Right cardiac atrium (tissue), 5 donors: ENCODE data around the gene CRYGN. TPM values are rescaled to one million over a fixed set of nuclear protein-coding genes. Genes with fewer than 3 reads are reported as not detected.

Source experiments
- ATAC-seq, 2 donors: fragments of 200-7000 bp; cut with Tn5 transposase; one replicate each; pipeline versions ENCODE4 v1.8.0 to v1.9.1; 2020; ENCODE audit warnings: moderate library complexity in 2 of 2, mild to moderate bottlenecking in 1 of 2
- DNase-seq, 3 donors: peaks; one replicate each; pipeline ENCODE4 v3.0.0-alpha.2; 2020
- H3K27ac ChIP-seq: one replicate; pipeline ENCODE4 v1.5.1; 2013; ENCODE audit warnings: mild to moderate bottlenecking, low read length, control low read depth, moderate library complexity
- H3K27me3 ChIP-seq: one replicate; pipeline ENCODE4 v1.6.1; 2013; ENCODE audit not compliant: control insufficient read depth, insufficient read depth
- H3K4me1 ChIP-seq: one replicate; pipeline ENCODE4 v1.6.1; 2013; ENCODE audit warnings: low read length; ENCODE audit not compliant: control insufficient read depth, insufficient read depth
- H3K4me3 ChIP-seq: one replicate; pipeline ENCODE4 v1.5.1; 2013; ENCODE audit warnings: low read length, control low read depth
- H3K9me3 ChIP-seq: one replicate; pipeline ENCODE4 v1.6.1; 2013; ENCODE audit warnings: low read length; ENCODE audit not compliant: control insufficient read depth
- WGBS: extraction: QIAGEN DNeasy Blood & Tissue Kit; methylation state at CpG from one replicate; pipeline ENCODE4 v1.1.7; 2013; 5-methylcytosine and 5-hydroxymethylcytosine counted together
- intact Hi-C, 4 donors: fragments of 100-400 bp; cut with DNase I; formaldehyde crosslinking; loops; one replicate each; pipeline versions ENCODE4 v1.11.0 to v1.14.0; 2022 to 2023
- polyA plus RNA-seq: library from polyadenylated mRNA; stranded (reverse); fragments of 200-250 nt; gene quantifications from one replicate; pipeline ENCODE4 v1.2.3, GENCODE V29; 2013
- total RNA-seq, 4 donors: library from RNA; stranded (reverse); fragmentation: NEBNext Ultra II Directional; extraction: Animal tissue kit (Norgen Biotek cat#: 25700); gene quantifications; one replicate each; pipeline ENCODE4 v1.2.1, GENCODE V29; 2021
- donor health status: healthy with polysubstance abuse.
- donor health status: DM: no; HTN: yes; CAD: no.
- donor health status: DM: no; HTN: no; CAD: no.
- donor health status: DM: no; HTN: yes; CAD: no; lungs with severe emphysema.
- donor health status: DM: yes; HTN: yes; CAD: no.

The CRYGN gene
- total and polyA plus RNA-seq, 5 donors = 0.07 to 0.11 TPM; not detected in 3

DNA sequence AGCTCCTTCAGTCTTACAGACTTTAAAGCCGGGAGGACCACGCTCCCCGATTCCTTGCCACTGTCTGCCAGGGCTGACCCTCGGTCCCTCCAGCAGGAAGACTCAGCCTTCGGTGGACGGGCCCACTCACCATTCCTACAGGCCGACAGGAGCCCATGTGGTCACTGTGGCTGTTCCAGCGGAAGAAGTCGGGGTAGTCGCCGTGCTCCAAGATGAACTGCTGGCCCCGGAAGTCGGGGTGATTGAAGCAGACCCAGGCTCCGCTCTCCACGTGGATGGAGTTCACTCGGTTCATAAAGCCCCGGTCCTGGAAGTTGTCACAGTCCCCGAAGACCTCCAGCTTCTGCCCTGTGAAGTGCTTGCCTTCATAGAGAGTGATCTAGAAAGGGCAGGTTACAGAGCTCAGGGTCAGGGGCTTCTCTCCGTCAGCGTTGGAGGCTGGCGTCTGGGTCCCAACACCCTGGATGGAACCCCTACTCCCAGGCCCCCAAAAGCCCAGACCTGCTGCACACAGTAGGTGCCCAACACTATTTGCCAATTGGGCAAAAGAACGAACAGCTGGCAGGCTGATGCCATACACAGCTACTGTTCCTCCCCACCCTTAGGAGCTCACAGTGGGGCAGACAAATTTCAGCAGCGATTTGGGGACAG is 1.9 kb downstream of the CRYGN start:
- H3K9me3 ChIP-seq = no peaks in the 10 kb centered on the region
- no peaks in the 10 kb centered on the region for H3K27me3 ChIP-seq
- DNase-seq (no peak), ATAC-seq (no peak)
- no peak overlapping the region for H3K27ac ChIP-seq
- intact Hi-C loops = loop anchor here in 2 of 4 donors (5.0 to 10.0 kb wide), 2 partner anchors 53 to 61 kb away; no protein-coding TSS in a partner anchor
- H3K4me3 ChIP-seq = no peak overlapping the region
- no peaks in the 10 kb centered on the region for H3K4me1 ChIP-seq
- 92% methylated on average over 23 of the region's 23 CpGs for WGBS

DNA sequence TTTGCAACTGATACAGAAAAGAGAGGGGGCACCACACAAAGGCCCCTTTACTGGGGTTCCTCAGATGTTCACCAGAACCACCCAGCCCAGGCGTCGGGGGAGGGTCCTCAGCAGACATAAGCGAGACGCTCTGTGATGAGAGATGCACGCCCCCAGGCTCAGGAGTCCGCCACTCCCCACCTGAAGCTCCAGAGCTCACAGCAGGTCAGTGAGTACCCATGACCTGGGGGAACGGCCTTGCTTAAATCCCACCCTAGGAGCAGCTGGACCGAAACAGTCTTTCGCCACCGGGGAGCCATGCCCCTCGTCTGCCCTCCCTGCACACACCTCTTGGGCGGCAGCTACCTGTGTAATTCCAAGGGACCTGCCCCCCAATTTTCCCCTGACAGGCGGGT is 2.8 kb downstream of the CRYGN start:
- WGBS = 88% methylated on average over 13 of the region's 13 CpGs
- Histone ChIP-seq H3K27me3 (no peaks in the 10 kb centered on the region), H3K4me3 (no peak overlapping the region), H3K4me1 (no peaks in the 10 kb centered on the region), H3K9me3 (no peaks in the 10 kb centered on the region), H3K27ac (no peak overlapping the region)
- ATAC-seq (no peak), DNase-seq (no peak)
- intact Hi-C loops = loop anchor here in 2 of 4 donors (5.0 to 10.0 kb wide), 2 partner anchors 52 to 60 kb away; no protein-coding TSS in a partner anchor

DNA sequence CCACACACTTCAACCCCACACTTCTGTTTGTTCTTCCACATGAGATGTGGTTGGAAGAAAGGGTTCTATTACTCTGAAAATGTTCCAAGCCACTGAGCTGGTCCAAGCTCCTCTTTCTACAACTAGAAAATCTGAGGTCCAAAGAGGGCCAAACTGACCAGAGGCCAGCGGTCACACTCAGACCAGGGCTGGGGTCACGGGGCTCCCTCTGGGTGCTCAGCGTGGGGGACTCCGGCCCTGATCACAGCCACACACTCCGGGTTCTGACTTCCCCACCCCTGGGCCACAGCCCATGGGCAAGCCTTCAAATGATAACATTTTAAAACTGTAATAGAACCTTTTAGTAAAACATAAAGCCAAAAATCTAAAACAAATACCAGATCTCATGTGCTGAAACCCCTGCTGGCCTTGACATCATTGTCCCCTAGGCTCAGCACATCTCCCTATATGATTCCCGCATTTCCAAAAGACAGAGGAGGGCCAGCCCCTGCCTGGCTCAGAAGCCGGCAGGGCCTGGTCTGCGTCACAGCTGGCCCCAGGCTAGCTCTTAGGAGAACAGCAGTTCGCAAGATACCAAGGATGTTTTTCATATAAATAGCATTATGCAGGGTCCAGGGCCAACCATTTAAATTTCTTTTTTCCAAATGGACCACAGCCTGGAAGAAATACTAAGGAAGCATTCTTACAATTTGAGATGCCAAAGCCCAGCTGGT is 3.3 kb downstream of the CRYGN start:
- no peak overlapping the region for H3K4me3 ChIP-seq
- DNase-seq (peak; percentile 79 to 89 (median 84)), ATAC-seq (peak; percentile 67 to 82)
- no peaks in the 10 kb centered on the region for H3K27me3 ChIP-seq
- intact Hi-C loops = loop anchor here in 2 of 4 donors (5.0 to 10.0 kb wide), 2 partner anchors 52 to 59 kb away; no protein-coding TSS in a partner anchor
- H3K4me1 ChIP-seq = no peaks in the 10 kb centered on the region
- 55% methylated on average over 9 of the region's 9 CpGs for WGBS
- peak overlapping the region; percentile 31 for H3K27ac ChIP-seq
- H3K9me3 ChIP-seq = no peaks in the 10 kb centered on the region

DNA sequence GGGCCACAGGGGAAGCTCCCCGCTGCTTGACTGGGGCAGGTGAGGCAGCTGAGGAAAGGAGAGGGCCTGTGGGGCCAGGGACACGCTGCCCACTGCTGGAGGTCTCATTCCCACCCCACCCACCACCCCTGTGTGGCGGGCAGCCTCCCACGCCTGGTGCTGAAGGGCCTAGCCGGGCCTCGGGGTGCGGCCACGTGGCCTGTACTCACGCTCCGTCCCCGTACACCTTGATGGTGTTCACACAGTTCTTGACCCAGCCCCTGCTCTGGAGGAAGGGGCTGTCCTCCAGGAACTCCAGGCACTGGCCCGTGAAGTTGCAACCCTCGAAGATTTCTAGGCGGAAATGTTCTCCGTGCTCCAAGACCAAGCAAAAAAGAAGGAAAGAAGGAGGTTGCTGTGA is 4.0 kb downstream of the CRYGN start:
- no peaks in the 10 kb centered on the region for H3K27me3 ChIP-seq
- H3K4me3 ChIP-seq = no peak overlapping the region
- ATAC-seq = no peak
- H3K27ac ChIP-seq = no peak overlapping the region
- intact Hi-C loops = loop anchor here in 2 of 4 donors (5.0 to 10.0 kb wide), 2 partner anchors 51 to 59 kb away; no protein-coding TSS in a partner anchor
- 86% methylated on average over 15 of the region's 15 CpGs for WGBS
- no peaks in the 10 kb centered on the region for H3K9me3 ChIP-seq
- no peak for DNase-seq
- H3K4me1 ChIP-seq = no peaks in the 10 kb centered on the region

DNA sequence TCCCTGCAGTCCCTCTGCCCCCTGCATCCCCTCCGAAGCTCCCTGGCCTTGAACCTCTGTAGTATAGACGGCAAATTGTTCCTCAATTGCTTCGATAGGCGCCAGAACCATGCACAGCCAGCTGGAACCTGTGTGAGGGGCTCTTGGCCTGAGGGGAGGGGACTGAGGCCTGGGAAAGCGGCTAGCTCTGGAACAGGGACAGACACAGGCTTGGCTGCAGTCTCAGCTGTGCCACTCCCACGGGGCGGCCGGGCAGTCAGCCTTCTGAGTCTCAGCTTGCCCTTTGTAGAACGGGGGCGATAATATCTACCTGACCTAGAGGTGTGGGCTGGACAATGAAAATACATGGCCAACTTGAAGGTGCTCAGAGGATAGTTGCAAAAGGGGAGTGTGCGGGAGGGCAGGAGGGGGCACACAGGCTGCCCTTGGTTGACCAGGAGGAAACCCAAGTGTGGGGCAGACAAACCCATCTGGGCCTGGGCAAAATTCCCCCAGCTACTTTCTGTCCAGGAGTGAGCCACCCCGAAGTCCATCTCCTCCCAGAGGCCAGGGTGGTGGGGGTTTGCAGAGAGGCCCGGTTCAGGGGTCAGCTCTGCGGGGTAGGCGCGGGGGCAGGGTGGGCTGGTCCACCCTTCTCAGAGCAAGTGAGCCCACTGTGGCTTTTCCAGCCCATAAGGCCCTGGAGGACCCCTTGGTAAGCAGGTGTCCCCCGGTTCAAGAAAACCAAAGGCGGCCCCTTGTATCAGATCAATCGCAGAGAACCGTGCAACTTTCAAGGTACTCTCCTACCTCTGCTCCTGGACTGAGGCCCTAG is 4.6 kb downstream of the CRYGN start:
- intact Hi-C loops = loop anchor here in 2 of 4 donors (5.0 to 10.0 kb wide), 2 partner anchors 51 to 58 kb away; no protein-coding TSS in a partner anchor
- Histone ChIP-seq H3K9me3 (no peaks in the 10 kb centered on the region), H3K27ac (no peak overlapping the region), H3K27me3 (no peaks in the 10 kb centered on the region), H3K4me1 (no peaks in the 10 kb centered on the region), H3K4me3 (no peak overlapping the region)
- 85% methylated on average over 20 of the region's 20 CpGs for WGBS
- DNase-seq (no peak), ATAC-seq (no peak)

DNA sequence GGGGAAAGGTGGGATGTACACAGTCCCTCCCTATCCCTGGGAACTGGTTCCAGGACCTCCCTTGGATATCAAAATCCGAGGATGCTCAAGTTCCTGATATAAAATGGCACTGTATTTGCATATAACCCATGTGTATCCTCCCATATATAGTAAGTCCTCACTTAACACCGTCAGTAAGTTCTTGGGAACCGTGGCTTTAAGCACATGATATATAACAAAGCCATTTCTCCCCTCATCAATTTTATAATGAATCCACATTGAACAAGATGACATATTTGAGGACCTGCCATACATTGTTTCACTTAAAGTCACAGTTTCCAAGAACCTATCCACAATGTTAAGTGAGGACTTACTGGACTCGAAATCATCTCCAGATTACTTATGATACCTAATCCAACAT is 5.4 kb downstream of the CRYGN start:
- 90% methylated on average over 4 of the region's 4 CpGs for WGBS
- Histone ChIP-seq H3K27ac (no peak overlapping the region), H3K4me3 (no peak overlapping the region), H3K9me3 (no peaks in the 10 kb centered on the region), H3K4me1 (no peaks in the 10 kb centered on the region), H3K27me3 (no peaks in the 10 kb centered on the region)
- no peak for ATAC-seq
- intact Hi-C loops = loop anchor here in 2 of 4 donors (5.0 to 10.0 kb wide), 2 partner anchors 50 to 52 kb away; no protein-coding TSS in a partner anchor
- DNase-seq = no peak

DNA sequence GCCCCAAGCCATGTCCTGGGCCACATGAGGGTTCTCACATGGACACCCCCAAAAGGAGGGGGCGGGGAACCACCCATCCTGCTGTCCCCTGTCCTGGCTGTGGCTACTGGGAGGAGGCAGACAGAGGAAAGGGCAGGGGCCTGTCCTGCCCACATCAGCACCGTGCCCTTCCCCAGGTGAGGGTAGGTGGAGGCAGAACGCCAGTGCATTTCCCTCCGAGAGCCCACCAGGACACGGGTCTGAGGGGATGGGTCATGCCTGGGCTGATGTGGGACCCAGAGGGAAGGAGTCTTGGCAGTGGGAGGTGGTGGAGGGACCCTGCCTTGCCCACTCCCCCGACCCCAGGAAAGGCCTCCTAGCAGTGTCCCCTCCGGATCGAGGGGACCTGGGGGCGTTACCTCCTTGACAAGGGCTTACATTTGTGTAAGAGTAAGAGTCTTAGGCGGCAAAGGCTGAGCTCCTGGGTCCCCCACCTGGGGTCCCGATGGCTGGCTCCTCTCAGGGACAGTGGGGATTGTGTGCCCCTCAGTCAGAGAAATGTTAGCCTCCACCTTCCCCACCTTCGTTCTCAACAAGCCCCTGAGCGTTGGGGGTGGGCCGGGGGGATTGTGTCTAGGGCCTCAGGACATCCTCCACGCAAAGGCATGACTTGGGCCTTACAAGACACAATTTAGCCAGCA is 6.1 kb downstream of the CRYGN start:
- intact Hi-C loops = loop anchor here in 2 of 4 donors (5.0 to 10.0 kb wide), 2 partner anchors 49 to 52 kb away; no protein-coding TSS in a partner anchor
- no peaks in the 10 kb centered on the region for H3K27me3 ChIP-seq
- no peaks in the 10 kb centered on the region for H3K9me3 ChIP-seq
- no peaks in the 10 kb centered on the region for H3K4me1 ChIP-seq
- no peak overlapping the region for H3K27ac ChIP-seq
- H3K4me3 ChIP-seq = no peak overlapping the region
- no peak for DNase-seq
- no peak for ATAC-seq
- WGBS = 92% methylated on average over 15 of the region's 15 CpGs

DNA sequence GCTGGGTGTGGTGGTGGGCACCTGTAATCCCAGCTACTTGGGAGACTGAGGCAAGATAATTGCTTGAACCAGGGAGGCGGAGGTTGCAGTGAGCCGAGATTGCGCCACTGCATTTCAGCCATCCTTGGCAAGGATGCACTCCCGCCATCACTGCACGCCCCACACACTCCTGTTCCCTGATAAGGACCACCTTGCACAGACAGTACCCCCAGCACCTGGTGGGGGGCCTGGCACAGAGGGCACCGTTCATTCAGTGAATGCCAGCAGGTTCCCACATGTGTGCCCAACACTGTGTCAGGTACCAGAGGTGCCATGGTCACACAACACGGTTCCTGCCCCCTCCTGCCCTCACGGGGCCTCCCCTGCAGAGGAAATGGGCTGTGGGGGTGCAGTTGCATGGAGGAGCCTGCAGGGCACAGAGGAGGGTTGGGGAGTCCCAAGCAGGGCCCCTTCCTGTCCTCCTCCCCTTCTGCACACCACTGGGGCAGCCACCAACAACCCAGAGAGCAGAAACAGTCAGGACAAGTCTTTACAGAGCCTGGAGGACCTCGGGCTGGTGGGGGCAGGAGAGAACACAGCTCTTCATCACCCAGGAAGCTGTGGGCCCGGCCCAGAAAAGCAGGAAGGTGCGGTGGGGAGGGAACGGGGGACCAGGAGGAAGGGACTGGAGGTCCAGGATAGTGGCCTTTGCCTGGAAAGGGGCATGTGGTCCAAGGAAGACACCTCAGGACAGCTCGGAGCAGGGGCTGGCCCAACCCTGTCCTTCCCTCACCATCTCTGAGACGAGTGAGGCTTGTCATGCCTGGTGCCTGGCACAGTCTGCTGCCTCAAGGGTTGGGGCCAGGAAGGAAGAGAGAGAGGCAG is 7.1 kb downstream of the CRYGN start:
- DNase-seq (no peak), ATAC-seq (no peak)
- Histone ChIP-seq H3K4me3 (no peak overlapping the region), H3K9me3 (no peaks in the 10 kb centered on the region), H3K4me1 (no peaks in the 10 kb centered on the region), H3K27ac (no peak overlapping the region), H3K27me3 (no peaks in the 10 kb centered on the region)
- intact Hi-C loops = loop anchor here in 2 of 4 donors (5.0 to 10.0 kb wide), 2 partner anchors 48 to 51 kb away; no protein-coding TSS in a partner anchor
- WGBS = 80% methylated on average over 14 of the region's 14 CpGs

DNA sequence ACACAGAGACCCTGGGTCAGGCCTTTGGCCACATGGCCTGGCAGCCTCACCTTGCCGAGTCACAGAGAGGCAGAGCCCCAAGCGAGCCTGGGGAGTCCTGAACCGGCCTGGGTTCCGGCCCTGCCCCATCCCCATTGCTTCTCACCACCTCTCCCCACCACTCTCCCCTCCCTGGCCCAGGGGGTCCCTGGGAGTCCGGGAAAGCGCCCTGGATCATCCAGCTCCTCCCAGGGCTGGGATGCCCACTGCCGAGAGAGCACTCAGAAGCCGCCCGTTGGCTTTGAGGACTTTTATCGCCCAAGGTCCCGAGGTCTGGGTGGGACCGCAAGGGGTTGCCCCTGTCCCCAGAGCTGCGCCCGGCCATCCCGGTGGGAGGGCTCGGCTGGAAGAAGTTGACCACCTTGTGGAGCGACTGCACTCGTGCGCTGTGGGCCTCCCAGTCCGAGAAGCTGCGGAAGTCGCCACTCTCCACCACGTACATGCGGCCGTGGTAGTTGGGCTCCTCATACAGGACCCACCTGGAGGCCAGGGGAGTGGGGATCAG is 8.1 kb downstream of the CRYGN start:
- no peak overlapping the region for H3K27ac ChIP-seq
- 96% methylated on average over 25 of the region's 25 CpGs for WGBS
- no peaks in the 10 kb centered on the region for H3K4me1 ChIP-seq
- intact Hi-C loops = loop anchor here in 2 of 4 donors (5.0 to 10.0 kb wide), 2 partner anchors 47 to 50 kb away; no protein-coding TSS in a partner anchor
- no peaks in the 10 kb centered on the region for H3K9me3 ChIP-seq
- H3K4me3 ChIP-seq = no peak overlapping the region
- ATAC-seq (no peak), DNase-seq (no peak)
- no peaks in the 10 kb centered on the region for H3K27me3 ChIP-seq
